GM18517 (cell line): ENCODE data around the gene EPS8.

ENCODE experiments used
- ATAC-seq: cut with Tn5 transposase; IDR thresholded peaks from one replicate; pipeline ENCODE4 v1.9.1; 2021; ENCODE audit warnings: mild to moderate bottlenecking, moderate library complexity; ENCODE audit not compliant: unreplicated experiment

The EPS8 gene

DNA sequence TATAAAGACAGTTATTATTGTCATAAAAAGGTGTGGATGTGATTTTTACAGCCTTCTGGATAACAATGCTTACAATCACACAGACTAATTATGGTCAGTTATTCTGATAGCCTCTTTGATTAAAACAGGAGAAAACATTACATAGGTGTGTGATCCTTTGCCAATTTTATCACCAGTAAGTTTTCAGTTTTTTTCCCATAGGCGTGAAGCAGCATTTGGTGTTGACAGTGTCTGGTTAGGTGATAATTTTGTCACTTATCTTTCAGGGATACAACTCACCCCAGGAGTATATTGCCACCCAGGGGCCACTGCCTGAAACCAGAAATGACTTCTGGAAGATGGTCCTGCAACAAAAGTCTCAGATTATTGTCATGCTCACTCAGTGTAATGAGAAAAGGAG, 208.8 kb downstream of the EPS8 start:
- ATAC-seq = no peak

DNA sequence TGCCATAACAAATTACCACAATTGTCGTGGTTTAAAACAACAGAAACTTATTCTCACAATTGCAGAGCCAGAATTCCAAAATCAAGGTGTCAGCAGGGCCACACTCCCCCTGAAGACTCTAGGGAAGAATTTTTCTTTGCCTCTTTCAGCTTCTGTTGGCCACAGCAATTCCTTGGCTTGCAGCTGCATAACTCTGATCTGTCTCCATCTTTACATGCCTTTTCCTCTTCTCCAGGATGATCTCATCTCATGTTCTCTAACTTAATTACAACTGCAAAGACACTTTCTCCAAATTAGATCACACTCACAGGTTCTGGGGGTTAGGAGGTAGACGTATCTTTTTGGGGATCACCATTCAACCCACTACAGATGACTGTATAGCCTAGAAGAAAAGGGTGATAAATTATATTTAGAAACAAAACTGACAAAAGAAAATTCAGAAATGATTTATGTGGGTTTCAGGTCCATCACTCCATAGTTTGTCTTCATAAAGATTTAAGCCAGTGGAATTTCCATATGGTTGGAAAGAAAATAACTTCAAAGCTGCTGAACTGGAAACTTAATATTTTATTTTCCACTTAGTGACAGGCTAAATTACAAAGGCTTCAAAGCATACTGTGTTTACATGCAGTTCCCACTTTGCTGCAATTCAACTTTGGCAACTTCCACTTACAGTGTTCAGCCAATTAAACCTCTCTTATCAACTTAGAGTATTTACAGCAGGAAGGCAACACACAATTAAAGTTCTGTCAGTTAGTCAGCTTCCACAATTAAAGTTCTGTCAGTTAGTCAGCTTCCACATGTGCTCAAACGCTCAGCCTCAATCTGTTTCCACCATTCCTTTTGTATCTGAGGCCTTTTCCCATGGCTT, 213.3 kb downstream of the EPS8 start:
- ATAC-seq = no peak

DNA sequence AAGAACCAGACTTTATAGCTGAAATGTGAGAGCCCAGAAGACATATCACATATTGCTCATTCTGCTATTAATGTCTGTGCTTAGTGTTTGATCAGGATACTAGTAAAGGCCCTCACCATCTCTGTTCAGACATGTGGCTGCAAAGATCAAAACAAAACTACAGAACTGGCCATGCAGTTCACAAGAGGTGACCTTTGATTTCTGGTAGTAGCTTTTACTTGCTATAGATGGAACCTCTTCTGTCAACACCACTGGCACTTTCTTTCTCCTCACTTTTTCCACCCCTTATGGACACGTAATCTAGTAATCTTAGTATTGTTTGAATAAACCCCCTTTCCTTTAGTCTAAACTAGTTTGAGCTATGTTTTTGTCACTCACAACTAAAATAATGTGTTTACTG, 214.8 kb downstream of the EPS8 start:
- ATAC-seq = no peak
